ENCODE data around the gene FAM168A.

GRCh38 chr11:73623686-73624085 lies 25.8 kb upstream of the FAM168A start:
- TF ChIP-seq CTCF (IDR thresholded peaks at IDR 0.05) (no peak), POLR2A (IDR thresholded peaks at IDR 0.05; ENCODE audit: low read depth) (no peak), POLR2AphosphoS5 (IDR thresholded peaks at IDR 0.05) (no peak), EP300 (IDR thresholded peaks at IDR 0.05) (no peak)

Data from esophagus muscularis mucosa (tissue), 4 donors.